KMS-11 (cell line): Measurements from ENCODE around the gene SLC6A16.

Source experiments
- H2AFZ ChIP-seq: fragments of 200-600 bp; sonication (generic); 2 replicates; pipeline ENCODE4 v1.6.1; 2016; ENCODE audit warnings: antibody characterized with exemption, mixed run types, low read depth
- H3K27ac ChIP-seq: fragments of 200-600 bp; sonication (generic); 2 replicates; pipeline ENCODE4 v1.6.1; 2016; ENCODE audit warnings: mild to moderate bottlenecking, mixed run types
- H3K27me3 ChIP-seq: fragments of 200-600 bp; sonication (generic); 2 replicates; pipeline ENCODE4 v1.6.1; 2017; ENCODE audit warnings: mild to moderate bottlenecking, low read depth, mixed run types, moderate library complexity; ENCODE audit not compliant: insufficient read depth
- H3K36me3 ChIP-seq: fragments of 200-600 bp; sonication (generic); 2 replicates; pipeline ENCODE4 v1.6.1; 2017; ENCODE audit warnings: mild to moderate bottlenecking, mixed run types; ENCODE audit not compliant: insufficient read depth
- H3K4me1 ChIP-seq: fragments of 200-600 bp; sonication (generic); 2 replicates; pipeline ENCODE4 v1.6.1; 2016; ENCODE audit warnings: mild to moderate bottlenecking, low read depth, mixed run types; ENCODE audit not compliant: poor library complexity, severe bottlenecking
- H3K4me2 ChIP-seq: fragments of 200-600 bp; sonication (generic); 2 replicates; pipeline ENCODE4 v1.7.0; 2016; ENCODE audit warnings: mild to moderate bottlenecking, mixed run types
- H3K4me3 ChIP-seq: fragments of 200-600 bp; sonication (generic); IDR thresholded peaks from 2 replicates; pipeline ENCODE4 v1.6.1; 2017; ENCODE audit warnings: low read depth, low read length, mixed read lengths; ENCODE audit not compliant: insufficient read depth
- H3K79me2 ChIP-seq: fragments of 200-600 bp; sonication (generic); 2 replicates; pipeline ENCODE4 v1.6.1; 2016; ENCODE audit warnings: low read depth, mixed run types; ENCODE audit not compliant: insufficient read depth
- H3K9ac ChIP-seq: fragments of 200-600 bp; sonication (generic); 2 replicates; pipeline ENCODE4 v1.6.1; 2016; ENCODE audit warnings: mild to moderate bottlenecking, mixed run types
- H4K20me1 ChIP-seq: fragments of 200-600 bp; sonication (generic); 2 replicates; pipeline ENCODE4 v1.6.1; 2016; ENCODE audit warnings: mild to moderate bottlenecking, mixed run types; ENCODE audit not compliant: insufficient read depth
- TF ChIP-seq, protein P1 (sequence below): fragments of 200-600 bp; sonication (generic); conservative IDR thresholded peaks from 2 replicates; pipeline ENCODE4 v1.6.1; 2017; ENCODE audit warnings: low read depth, mild to moderate bottlenecking, antibody characterized with exemption, low read length, moderate library complexity, mixed read lengths

The SLC6A16 gene

DNA sequence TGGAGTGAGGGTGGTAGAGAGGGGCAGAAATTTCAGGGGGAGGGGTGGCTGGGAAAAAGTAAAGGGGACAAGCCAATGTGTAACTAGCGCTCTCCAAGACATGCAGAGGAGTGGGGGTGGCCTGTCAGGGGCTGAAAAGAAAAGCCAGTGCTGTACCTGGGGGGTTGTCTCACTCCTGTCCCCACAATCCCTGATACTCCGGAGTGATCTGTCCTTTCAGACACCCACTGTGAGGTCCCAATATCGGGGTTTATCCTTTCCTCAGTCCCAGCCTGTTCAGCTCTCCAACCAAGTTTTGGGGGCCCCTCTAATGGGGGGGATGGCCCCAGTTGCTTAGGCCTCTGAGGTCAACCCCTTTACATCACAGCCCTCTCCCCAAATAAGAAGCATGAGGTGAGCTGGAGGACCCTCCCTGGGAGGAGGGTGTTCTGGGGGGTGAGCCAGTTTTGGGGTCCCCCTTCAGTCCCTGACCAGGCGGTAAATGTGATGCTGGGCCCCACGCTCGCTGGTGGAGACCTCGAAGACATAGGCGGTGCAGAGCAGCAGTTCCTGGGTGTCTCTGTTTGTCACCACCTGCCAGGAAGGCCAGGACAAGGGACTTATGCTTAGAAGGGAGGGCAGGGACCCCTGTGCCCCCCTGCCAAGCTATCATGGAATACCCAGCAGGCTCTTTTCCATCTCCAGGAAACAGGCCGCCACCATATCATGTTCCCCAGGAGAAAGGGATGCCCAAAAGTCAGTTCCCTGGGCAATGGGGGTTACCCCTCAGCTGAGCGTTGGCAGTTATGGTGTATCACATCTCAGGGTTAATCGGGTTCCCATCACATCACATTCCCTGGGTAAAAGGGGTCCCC, 16.1 kb upstream of the SLC6A16 start:
- Histone ChIP-seq H4K20me1 (no peaks in the 10 kb centered on the region), H2AFZ (no peak overlapping the region), H3K4me2 (no peak overlapping the region), H3K36me3 (no peaks in the 10 kb centered on the region), H3K4me3 (no peak overlapping the region), H3K27ac (no peak overlapping the region), H3K79me2 (no peaks in the 10 kb centered on the region), H3K9ac (no peak overlapping the region), H3K4me1 (no peaks in the 10 kb centered on the region), H3K27me3 (peaks cover 34% of the 10 kb centered on the region; the same call in 1 of the 2 replicates)
- TF ChIP-seq, protein P1, sequence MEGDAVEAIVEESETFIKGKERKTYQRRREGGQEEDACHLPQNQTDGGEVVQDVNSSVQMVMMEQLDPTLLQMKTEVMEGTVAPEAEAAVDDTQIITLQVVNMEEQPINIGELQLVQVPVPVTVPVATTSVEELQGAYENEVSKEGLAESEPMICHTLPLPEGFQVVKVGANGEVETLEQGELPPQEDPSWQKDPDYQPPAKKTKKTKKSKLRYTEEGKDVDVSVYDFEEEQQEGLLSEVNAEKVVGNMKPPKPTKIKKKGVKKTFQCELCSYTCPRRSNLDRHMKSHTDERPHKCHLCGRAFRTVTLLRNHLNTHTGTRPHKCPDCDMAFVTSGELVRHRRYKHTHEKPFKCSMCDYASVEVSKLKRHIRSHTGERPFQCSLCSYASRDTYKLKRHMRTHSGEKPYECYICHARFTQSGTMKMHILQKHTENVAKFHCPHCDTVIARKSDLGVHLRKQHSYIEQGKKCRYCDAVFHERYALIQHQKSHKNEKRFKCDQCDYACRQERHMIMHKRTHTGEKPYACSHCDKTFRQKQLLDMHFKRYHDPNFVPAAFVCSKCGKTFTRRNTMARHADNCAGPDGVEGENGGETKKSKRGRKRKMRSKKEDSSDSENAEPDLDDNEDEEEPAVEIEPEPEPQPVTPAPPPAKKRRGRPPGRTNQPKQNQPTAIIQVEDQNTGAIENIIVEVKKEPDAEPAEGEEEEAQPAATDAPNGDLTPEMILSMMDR, result no peak

DNA sequence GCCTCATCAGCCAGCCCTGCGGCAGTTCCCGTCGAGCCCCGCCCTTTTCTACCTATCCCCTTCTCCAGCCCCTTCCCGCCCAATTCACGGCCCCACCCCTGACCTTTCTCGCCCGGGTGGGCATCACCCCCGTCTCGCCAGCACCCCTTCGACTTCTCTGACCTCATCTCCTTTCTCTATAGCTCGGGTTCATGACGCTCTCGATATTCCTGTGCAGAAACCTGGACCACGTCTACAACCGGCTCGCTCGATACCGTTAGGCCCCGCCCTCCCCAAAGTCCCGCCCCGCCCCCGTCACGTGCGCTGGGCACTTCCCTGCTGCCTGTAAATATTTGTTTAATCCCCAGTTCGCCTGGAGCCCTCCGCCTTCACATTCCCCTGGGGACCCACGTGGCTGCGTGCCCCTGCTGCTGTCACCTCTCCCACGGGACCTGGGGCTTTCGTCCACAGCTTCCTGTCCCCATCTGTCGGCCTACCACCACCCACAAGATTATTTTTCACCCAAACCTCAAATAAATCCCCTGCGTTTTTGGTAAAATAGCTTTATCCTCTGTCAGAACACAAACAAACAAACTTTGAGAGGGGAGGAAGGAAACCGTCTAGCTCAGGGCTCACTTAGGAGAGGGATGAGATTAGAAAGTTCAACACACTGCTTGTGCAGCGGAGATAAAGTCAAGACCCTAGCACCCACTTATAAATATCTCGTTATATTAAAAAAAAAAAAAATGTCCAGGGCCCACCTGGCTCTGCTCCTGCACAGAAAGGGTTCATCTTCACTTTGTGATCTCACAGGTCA, 15.3 kb upstream of the SLC6A16 start:
- no peak overlapping the region for H3K27ac ChIP-seq
- TF ChIP-seq, protein P1, result no peak
- H3K4me2 ChIP-seq, result no peak overlapping the region
- no peak overlapping the region for H3K4me3 ChIP-seq
- no peaks in the 10 kb centered on the region for H3K36me3 ChIP-seq
- no peak overlapping the region for H3K9ac ChIP-seq
- H3K79me2 ChIP-seq, result no peaks in the 10 kb centered on the region
- peaks cover 2% of the 10 kb centered on the region for H3K4me1 ChIP-seq
- no peak overlapping the region for H2AFZ ChIP-seq
- no peaks in the 10 kb centered on the region for H4K20me1 ChIP-seq
- peaks cover 34% of the 10 kb centered on the region; the same call in 1 of the 2 replicates for H3K27me3 ChIP-seq

DNA sequence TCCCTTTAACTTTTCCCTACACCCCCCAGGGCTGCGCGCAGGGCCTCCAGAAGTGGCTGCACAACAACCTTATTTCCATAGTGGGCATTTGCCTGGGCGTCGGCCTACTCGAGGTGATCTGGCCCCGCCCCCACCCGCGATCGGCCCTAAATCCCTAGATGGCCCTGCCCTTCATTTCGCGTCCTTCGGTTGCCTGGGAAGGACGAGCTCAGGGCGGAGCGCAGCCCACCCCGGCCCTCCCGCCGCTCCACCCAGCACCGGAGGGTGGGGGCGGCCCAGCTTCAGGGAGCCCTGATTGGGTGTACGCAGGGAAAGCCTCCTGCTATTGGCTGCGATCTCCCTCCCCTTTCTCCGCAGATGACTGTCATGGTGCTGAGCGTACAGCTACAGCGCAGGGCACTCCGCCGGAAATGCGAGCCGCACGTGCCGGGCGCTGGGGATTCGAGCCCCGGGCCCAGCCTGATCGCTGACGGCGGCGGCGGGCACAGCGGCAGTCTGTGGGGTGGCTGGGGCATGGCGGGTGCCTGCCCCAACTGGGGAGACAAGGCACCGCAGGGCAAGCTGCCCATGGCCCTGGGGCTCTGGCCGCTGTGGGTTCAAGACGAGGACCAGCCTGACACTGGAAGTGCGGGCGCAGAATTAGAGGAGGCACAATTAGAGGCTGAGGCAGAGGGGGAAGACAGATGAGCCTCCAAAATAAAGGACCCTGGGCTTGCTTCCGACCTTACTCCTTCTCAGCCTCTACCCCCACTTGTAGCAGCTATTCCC, 14.5 kb upstream of the SLC6A16 start:
- Histone ChIP-seq H3K27ac (no peak overlapping the region), H3K4me3 (no peak overlapping the region), H3K4me2 (no peak overlapping the region), H2AFZ (no peak overlapping the region), H4K20me1 (no peaks in the 10 kb centered on the region), H3K27me3 (peaks cover 34% of the 10 kb centered on the region; the same call in 1 of the 2 replicates), H3K4me1 (peaks cover 2% of the 10 kb centered on the region), H3K36me3 (no peaks in the 10 kb centered on the region), H3K9ac (no peak overlapping the region), H3K79me2 (no peaks in the 10 kb centered on the region)
- TF ChIP-seq, protein P1, result no peak

DNA sequence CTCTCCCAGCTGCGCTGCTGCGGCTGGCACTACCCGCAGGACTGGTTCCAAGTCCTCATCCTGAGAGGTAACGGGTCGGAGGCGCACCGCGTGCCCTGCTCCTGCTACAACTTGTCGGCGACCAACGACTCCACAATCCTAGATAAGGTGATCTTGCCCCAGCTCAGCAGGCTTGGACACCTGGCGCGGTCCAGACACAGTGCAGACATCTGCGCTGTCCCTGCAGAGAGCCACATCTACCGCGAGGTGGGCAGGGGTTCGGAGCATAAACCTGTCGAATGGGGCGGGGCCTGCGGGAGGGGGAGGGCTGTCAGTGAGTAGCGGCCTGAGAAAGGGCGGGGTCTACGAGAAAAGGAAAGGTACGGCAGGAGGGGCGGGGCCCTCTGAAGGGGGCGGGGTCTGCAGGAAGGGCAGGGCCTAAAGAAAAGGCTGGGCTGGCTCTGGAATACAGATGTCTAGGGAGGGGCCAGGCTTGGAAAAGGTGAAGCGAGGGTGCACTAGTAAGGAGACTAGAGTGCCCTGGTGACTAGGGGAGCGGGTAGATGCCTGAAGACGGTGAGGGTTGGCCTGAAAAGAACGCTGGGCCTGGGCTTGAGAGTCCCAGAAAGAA, 13.8 kb upstream of the SLC6A16 start:
- no peak overlapping the region for H3K4me3 ChIP-seq
- H3K4me1 ChIP-seq, result peaks cover 2% of the 10 kb centered on the region
- H3K79me2 ChIP-seq, result no peaks in the 10 kb centered on the region
- H4K20me1 ChIP-seq, result no peaks in the 10 kb centered on the region
- TF ChIP-seq, protein P1, result no peak
- no peak overlapping the region for H3K4me2 ChIP-seq
- no peak overlapping the region for H3K27ac ChIP-seq
- H2AFZ ChIP-seq, result no peak overlapping the region
- no peaks in the 10 kb centered on the region for H3K36me3 ChIP-seq
- peaks cover 34% of the 10 kb centered on the region; the same call in 1 of the 2 replicates for H3K27me3 ChIP-seq
- no peak overlapping the region for H3K9ac ChIP-seq
